Measurements from ENCODE around the gene AXIN1. TPM values are rescaled to one million over a fixed set of nuclear protein-coding genes. Genes with fewer than 3 reads are reported as not detected.

Gene AXIN1
- total RNA-seq, 1 experiment from 2014 or later = 26.9 TPM

GRCh38 chr16:314795-315299, 37.7 kb downstream of the AXIN1 start:
- no peaks in the 10 kb centered on the region for H3K36me3 ChIP-seq (ENCODE audit: low read depth, low read length)
- no peaks in the 10 kb centered on the region for H3K4me1 ChIP-seq (ENCODE audit: insufficient read depth, low read length)
- BruUV-seq (replicated peaks) = no TSS peak
- H4K20me1 ChIP-seq (ENCODE audit: low read length) = no peaks in the 10 kb centered on the region
- peaks cover 8% of the 10 kb centered on the region; the same call in 1 of the 2 replicates for H3K79me2 ChIP-seq (ENCODE audit: low read length)
- H2AFZ ChIP-seq (ENCODE audit: low read length) = no peak overlapping the region
- CTCF ChIA-PET = no interaction called here
- TF ChIP-seq EZH2phosphoT487 (IDR thresholded peaks at IDR 0.05; ENCODE audit: borderline replicate concordance, low read length) = no peak
- TF ChIP-seq EZH2 (IDR thresholded peaks at IDR 0.05; ENCODE audit: low read length, unreplicated experiment) = no peak
- no peak for TF ChIP-seq CTCF (conservative IDR thresholded peaks at IDR 0.05; ENCODE audit: low read depth, low read length)
- H3K9me3 ChIP-seq (ENCODE audit: low read length) = no peaks in the 10 kb centered on the region
- no peaks in the 10 kb centered on the region for H3K27me3 ChIP-seq (ENCODE audit: low read length)
- DNase-seq (no peak), ATAC-seq (no peak)
- no peak overlapping the region for H3K27ac ChIP-seq (ENCODE audit: low read length)
- H3K4me3 ChIP-seq (ENCODE audit: low read length) = no peak overlapping the region
- no peak overlapping the region for H3K9ac ChIP-seq (ENCODE audit: low read length)
- H3F3A ChIP-seq (ENCODE audit: low read length, unreplicated experiment) = no peaks in the 10 kb centered on the region
- POLR2A ChIA-PET (ENCODE audit: unreplicated experiment) = no interaction called here
- H3K4me2 ChIP-seq (ENCODE audit: low read length) = no peak overlapping the region
- intact Hi-C loops (cut with micrococcal nuclease) = no loop called here
- H3K9me2 ChIP-seq (replicated peaks; ENCODE audit: low read length) = no peaks in the 10 kb centered on the region

GRCh38 chr16:314351-314750, 38.2 kb downstream of the AXIN1 start:
- Histone ChIP-seq H3K4me3 (ENCODE audit: low read length) (no peak overlapping the region), H3K27me3 (ENCODE audit: low read length) (no peaks in the 10 kb centered on the region), H3K9me2 (replicated peaks; ENCODE audit: low read length) (no peaks in the 10 kb centered on the region), H4K20me1 (ENCODE audit: low read length) (no peaks in the 10 kb centered on the region), H3K9me3 (ENCODE audit: low read length) (no peaks in the 10 kb centered on the region), H3K4me1 (ENCODE audit: insufficient read depth, low read length) (no peaks in the 10 kb centered on the region), H3K4me2 (ENCODE audit: low read length) (no peak overlapping the region), H2AFZ (ENCODE audit: low read length) (no peak overlapping the region), H3K9ac (ENCODE audit: low read length) (no peak overlapping the region), H3F3A (ENCODE audit: low read length, unreplicated experiment) (no peaks in the 10 kb centered on the region), H3K79me2 (ENCODE audit: low read length) (peaks cover 8% of the 10 kb centered on the region; the same call in 1 of the 2 replicates), H3K36me3 (ENCODE audit: low read depth, low read length) (no peaks in the 10 kb centered on the region), H3K27ac (ENCODE audit: low read length) (no peak overlapping the region)
- ATAC-seq (no peak), DNase-seq (no peak)
- ChIA-PET POLR2A (ENCODE audit: unreplicated experiment) (no interaction called here), CTCF (no interaction called here)
- no TSS peak for BruUV-seq (replicated peaks)
- no peak for TF ChIP-seq CTCF (conservative IDR thresholded peaks at IDR 0.05; ENCODE audit: low read depth, low read length)
- no peak for TF ChIP-seq EZH2 (IDR thresholded peaks at IDR 0.05; ENCODE audit: low read length, unreplicated experiment)
- no peak for TF ChIP-seq EZH2phosphoT487 (IDR thresholded peaks at IDR 0.05; ENCODE audit: borderline replicate concordance, low read length)
- intact Hi-C loops (cut with micrococcal nuclease) = no loop called here

GRCh38 chr16:311725-312124, 40.8 kb downstream of the AXIN1 start:
- POLR2A ChIA-PET (ENCODE audit: unreplicated experiment) = no interaction called here
- Histone ChIP-seq H3K9me2 (replicated peaks; ENCODE audit: low read length) (no peaks in the 10 kb centered on the region), H3K4me2 (ENCODE audit: low read length) (no peak overlapping the region), H3K4me3 (ENCODE audit: low read length) (no peak overlapping the region), H3K27ac (ENCODE audit: low read length) (no peak overlapping the region), H3F3A (ENCODE audit: low read length, unreplicated experiment) (no peaks in the 10 kb centered on the region), H3K27me3 (ENCODE audit: low read length) (no peaks in the 10 kb centered on the region), H3K36me3 (ENCODE audit: low read depth, low read length) (no peaks in the 10 kb centered on the region), H3K79me2 (ENCODE audit: low read length) (peaks cover 5% of the 10 kb centered on the region; the same call in 1 of the 2 replicates), H3K9ac (ENCODE audit: low read length) (no peak overlapping the region), H2AFZ (ENCODE audit: low read length) (no peak overlapping the region), H3K4me1 (ENCODE audit: insufficient read depth, low read length) (no peaks in the 10 kb centered on the region), H4K20me1 (ENCODE audit: low read length) (no peaks in the 10 kb centered on the region), H3K9me3 (ENCODE audit: low read length) (no peaks in the 10 kb centered on the region)
- intact Hi-C loops (cut with micrococcal nuclease) = no loop called here
- CTCF ChIA-PET = no interaction called here
- DNase-seq (no peak), ATAC-seq (no peak)
- TF ChIP-seq EZH2phosphoT487 (IDR thresholded peaks at IDR 0.05; ENCODE audit: borderline replicate concordance, low read length) = no peak
- TF ChIP-seq CTCF (conservative IDR thresholded peaks at IDR 0.05; ENCODE audit: low read depth, low read length) = no peak
- no TSS peak for BruUV-seq (replicated peaks)

All from PC-3 (cell line).